ENCODE results near the gene BRWD1. TPM values are rescaled to one million over a fixed set of nuclear protein-coding genes. Genes with fewer than 3 reads are reported as not detected.

BRWD1 gene
- total RNA-seq, 2 experiments from 2014 or later: 27.9 to 29.3 TPM

- no peaks in the 10 kb centered on the region for H3K27me3 Mint-ChIP-seq
- DNase-seq (no peak), ATAC-seq (no peak)
- H3K4me1 Mint-ChIP-seq (ENCODE audit: low read depth): peaks cover 39% of the 10 kb centered on the region
- POLR2A ChIA-PET: interaction anchor here (1.0 to 3.1 kb wide), 3 partner anchors 8 to 131 kb away, joined by 3 to 16 read pairs (median 4); partner anchors contain the start of gene BRWD1
- peaks cover 28% of the 10 kb centered on the region for H3K36me3 Mint-ChIP-seq (ENCODE audit: low read depth)
- peak overlapping the region; percentile 95 for H3K27ac Mint-ChIP-seq
- CTCF ChIA-PET: no interaction called here
- intact Hi-C loops (cut with micrococcal nuclease): loop anchor here (10.0 kb wide), 2 partner anchors 203 to 417 kb away; a partner anchor contains a TSS
- no peaks in the 10 kb centered on the region for H3K9me3 Mint-ChIP-seq
- TF ChIP-seq CTCF (IDR thresholded peaks at IDR 0.05): no peak
- H3K4me3 Mint-ChIP-seq: peak overlapping the region; percentile 87
These were observed 131.4 kb downstream of the BRWD1 start for GRCh38 chr21:39182016-39182415.

- ATAC-seq (no peak), DNase-seq (no peak)
- Mint-ChIP-seq H3K4me1 (ENCODE audit: low read depth) (peaks cover 35% of the 10 kb centered on the region), H3K9me3 (no peaks in the 10 kb centered on the region), H3K27ac (peak overlapping the region; percentile 47), H3K4me3 (peak overlapping the region; percentile 87), H3K36me3 (ENCODE audit: low read depth) (peaks cover 33% of the 10 kb centered on the region), H3K27me3 (no peaks in the 10 kb centered on the region)
- intact Hi-C loops (cut with micrococcal nuclease): loop anchor here (10.0 kb wide), 2 partner anchors 203 to 417 kb away; a partner anchor contains a TSS
- ChIA-PET POLR2A (interaction anchor here (1.0 to 3.1 kb wide), 3 partner anchors 9 to 132 kb away, joined by 3 to 16 read pairs (median 4); partner anchors contain the start of gene BRWD1), CTCF (interaction anchor here (0.8 to 1.4 kb wide), 2 partner anchors 10 to 268 kb away, joined by 3 read pairs; no protein-coding TSS in a partner anchor)
- no peak for TF ChIP-seq CTCF (IDR thresholded peaks at IDR 0.05)
These were observed 132.1 kb downstream of the BRWD1 start for GRCh38 chr21:39181205-39181818.

DNA sequence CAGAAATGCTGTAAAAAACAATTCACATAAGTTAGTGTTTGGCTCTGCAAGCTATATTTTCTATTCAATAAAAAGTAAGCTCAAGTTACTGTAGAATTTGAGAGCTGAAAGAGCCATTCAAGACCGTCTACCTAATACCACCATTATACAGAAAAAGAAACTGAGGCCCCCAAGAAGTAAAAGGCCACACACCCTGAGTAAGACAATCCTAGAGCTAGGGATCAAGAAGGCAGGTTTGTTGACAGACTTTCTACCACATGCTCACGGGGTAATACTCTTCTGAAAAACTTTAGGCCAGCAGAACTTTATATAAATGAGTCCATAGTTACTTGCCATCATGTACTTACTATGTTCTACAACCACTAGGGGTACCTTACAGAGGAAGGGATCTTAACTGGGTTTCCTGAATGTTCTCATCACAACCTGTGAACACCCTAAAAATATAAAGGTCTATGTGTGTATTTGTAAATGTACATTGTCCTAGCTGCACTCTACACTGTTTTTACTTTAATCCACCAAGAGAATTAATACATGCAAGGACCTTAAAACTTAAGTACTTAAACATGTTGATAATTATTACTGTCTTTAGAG lies 132.9 kb downstream of the BRWD1 start:
- ATAC-seq (no peak), DNase-seq (no peak)
- H3K4me1 Mint-ChIP-seq (ENCODE audit: low read depth): peaks cover 40% of the 10 kb centered on the region
- H3K27me3 Mint-ChIP-seq: no peaks in the 10 kb centered on the region
- intact Hi-C loops (cut with micrococcal nuclease): loop anchor here (10.0 kb wide), 2 partner anchors 204 to 416 kb away; a partner anchor contains a TSS
- CTCF ChIA-PET: interaction anchor here (0.7 to 1.4 kb wide), 5 partner anchors 10 to 372 kb away, joined by 3 read pairs; no protein-coding TSS in a partner anchor
- POLR2A ChIA-PET: interaction anchor here (1.0 to 3.1 kb wide), 2 partner anchors 9 to 133 kb away, joined by 4 to 16 read pairs; partner anchors contain the start of gene BRWD1
- no peaks in the 10 kb centered on the region for H3K9me3 Mint-ChIP-seq
- TF ChIP-seq CTCF (IDR thresholded peaks at IDR 0.05): no peak
- H3K27ac Mint-ChIP-seq: no peak overlapping the region
- peaks cover 40% of the 10 kb centered on the region for H3K36me3 Mint-ChIP-seq (ENCODE audit: low read depth)
- H3K4me3 Mint-ChIP-seq: peak overlapping the region; percentile 41

DNA sequence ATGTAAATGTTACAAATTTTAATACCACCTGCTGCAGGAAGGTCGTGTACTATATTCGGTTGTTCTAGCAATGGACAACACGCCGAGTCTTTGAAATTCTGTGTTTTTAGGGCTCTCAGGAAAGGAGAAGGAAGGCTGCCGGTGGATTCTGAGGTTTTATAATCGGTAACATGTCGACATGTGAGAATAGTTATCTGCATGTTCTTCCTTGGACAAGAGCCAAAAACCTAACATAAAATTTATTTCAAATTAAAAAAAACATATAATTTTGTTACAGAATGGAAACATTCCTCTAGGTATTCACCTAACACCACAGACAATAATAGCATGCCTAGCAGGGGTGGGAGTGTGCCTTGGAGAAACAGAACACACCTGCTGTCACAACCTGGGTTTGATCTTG lies 135.0 kb downstream of the BRWD1 start:
- TF ChIP-seq CTCF (IDR thresholded peaks at IDR 0.05): no peak
- Mint-ChIP-seq H3K4me1 (ENCODE audit: low read depth) (peaks cover 29% of the 10 kb centered on the region), H3K27ac (no peak overlapping the region), H3K4me3 (no peak overlapping the region), H3K36me3 (ENCODE audit: low read depth) (peaks cover 56% of the 10 kb centered on the region), H3K27me3 (no peaks in the 10 kb centered on the region), H3K9me3 (no peaks in the 10 kb centered on the region)
- ATAC-seq (no peak), DNase-seq (no peak)
- intact Hi-C loops (cut with micrococcal nuclease): no loop called here
- ChIA-PET CTCF (interaction anchor here (0.7 kb wide), 1 partner anchor 222 kb away, joined by 3 read pairs; no protein-coding TSS in a partner anchor), POLR2A (no interaction called here)
